MM.1S (cell line): ENCODE data around the gene HLA-DRB1.
A peak's percentile ranks its signal among the peaks of the same experiment; 100 is the strongest.
"Not testable (repeated sequence)": the region's sequence is repeated elsewhere in the genome, so short reads cannot be mapped to it uniquely, and the experiment has no call there.

Experiments
- DNase-seq: peaks from one replicate; pipeline ENCODE4 v3.0.0-alpha.2; 2015
- H2AFZ ChIP-seq: fragments of 300-600 bp; sonication (generic); 2 replicates; pipeline ENCODE4 v1.6.0; 2016; ENCODE audit warnings: antibody characterized with exemption, low read length
- H3F3A ChIP-seq: fragments of 300-600 bp; sonication (generic); 2 replicates; pipeline ENCODE4 v1.6.1; 2016; ENCODE audit warnings: mild to moderate bottlenecking, antibody characterized with exemption, low read length, moderate library complexity, mixed read lengths; ENCODE audit not compliant: insufficient read depth
- H3K27ac ChIP-seq: fragments of 300-600 bp; sonication (generic); 2 replicates; pipeline ENCODE4 v1.5.1; 2016; ENCODE audit warnings: mild to moderate bottlenecking, low read length
- H3K27me3 ChIP-seq: fragments of 300-600 bp; sonication (generic); replicated peaks from 2 replicates; pipeline ENCODE4 v1.6.0; 2016; ENCODE audit warnings: low read length; ENCODE audit not compliant: insufficient read depth
- H3K36me3 ChIP-seq: fragments of 300-600 bp; sonication (generic); replicated peaks from 2 replicates; pipeline ENCODE4 v1.6.1; 2016; ENCODE audit warnings: mild to moderate bottlenecking, low read length, mixed read lengths; ENCODE audit not compliant: insufficient read depth
- H3K4me1 ChIP-seq: fragments of 300-600 bp; sonication (generic); 2 replicates; pipeline ENCODE4 v1.6.1; 2016; ENCODE audit warnings: low read length, mixed read lengths
- H3K4me2 ChIP-seq: fragments of 300-600 bp; sonication (generic); 2 replicates; pipeline ENCODE4 v1.6.0; 2016; ENCODE audit warnings: low read depth, low read length
- H3K4me3 ChIP-seq: fragments of 300-600 bp; sonication (generic); 2 replicates; pipeline ENCODE4 v1.5.1; 2016; ENCODE audit warnings: low read length, mixed read lengths
- H3K79me2 ChIP-seq: fragments of 300-600 bp; sonication (generic); 2 replicates; pipeline ENCODE4 v1.6.1; 2016; ENCODE audit warnings: mixed run types, low read length, mixed read lengths
- H3K9ac ChIP-seq: fragments of 300-600 bp; sonication (generic); 2 replicates; pipeline ENCODE4 v1.6.1; 2016; ENCODE audit warnings: low read length, mixed read lengths
- H3K9me2 ChIP-seq: fragments of 300-600 bp; sonication (generic); replicated peaks from 2 replicates; pipeline ENCODE4 v1.6.1; 2016; ENCODE audit warnings: mild to moderate bottlenecking, low read length, mixed read lengths; ENCODE audit not compliant: insufficient read depth
- H3K9me3 ChIP-seq: fragments of 300-600 bp; sonication (generic); replicated peaks from 2 replicates; pipeline ENCODE4 v1.6.1; 2016; ENCODE audit warnings: mild to moderate bottlenecking, low read length, mixed read lengths; ENCODE audit not compliant: insufficient read depth
- H4K20me1 ChIP-seq: fragments of 300-600 bp; sonication (generic); 2 replicates; pipeline ENCODE4 v1.6.1; 2016; ENCODE audit warnings: mild to moderate bottlenecking, low read length, moderate library complexity, mixed read lengths; ENCODE audit not compliant: insufficient read depth
- EZH2 ChIP-seq: fragments of 300-600 bp; sonication (generic); optimal IDR thresholded peaks from 2 replicates; pipeline ENCODE3; 2017; ENCODE audit warnings: low read depth, mild to moderate bottlenecking, antibody characterized with exemption, low read length, mixed read lengths
- EZH2phosphoT487 ChIP-seq: fragments of 300-600 bp; sonication (generic); IDR thresholded peaks from 2 replicates; pipeline ENCODE4 v1.6.1; 2018; ENCODE audit warnings: antibody characterized with exemption, low read length
- TF ChIP-seq, protein P1 (sequence below): fragments of 300-600 bp; sonication (generic); IDR thresholded peaks from 2 replicates; pipeline ENCODE4 v1.5.1; 2016; ENCODE audit warnings: antibody characterized with exemption, low read length, mixed read lengths

HLA-DRB1 gene

GRCh38 chr6:32637219-32637880 lies 47.7 kb upstream of the HLA-DRB1 start, which contains the start of gene HLA-DQA1:
Gene HLA-DQA1, plus strand, starts transcription at chr6:32637406. Its CDS starts 53 bp downstream, at chr6:32637459.
- H3K9ac ChIP-seq = no peak within 1 kb of the TSS
- no peak within 1 kb of the TSS for H3K4me2 ChIP-seq
- no peaks in the 10 kb centered on the region for H3K36me3 ChIP-seq
- H3K27me3 ChIP-seq = no peaks in the 10 kb centered on the region
- no peak for DNase-seq
- no peaks in the 10 kb centered on the region for H3K9me2 ChIP-seq
- H3K27ac ChIP-seq = no peak within 1 kb of the TSS
- H3K9me3 ChIP-seq = no peaks in the 10 kb centered on the region
- H3K79me2 ChIP-seq = no peaks in the 10 kb centered on the region
- H3K4me3 ChIP-seq = no peak within 1 kb of the TSS
- H2AFZ ChIP-seq = no peak within 1 kb of the TSS
- TF ChIP-seq EZH2phosphoT487 (no peak), EZH2 (no peak)
- TF ChIP-seq, protein P1, sequence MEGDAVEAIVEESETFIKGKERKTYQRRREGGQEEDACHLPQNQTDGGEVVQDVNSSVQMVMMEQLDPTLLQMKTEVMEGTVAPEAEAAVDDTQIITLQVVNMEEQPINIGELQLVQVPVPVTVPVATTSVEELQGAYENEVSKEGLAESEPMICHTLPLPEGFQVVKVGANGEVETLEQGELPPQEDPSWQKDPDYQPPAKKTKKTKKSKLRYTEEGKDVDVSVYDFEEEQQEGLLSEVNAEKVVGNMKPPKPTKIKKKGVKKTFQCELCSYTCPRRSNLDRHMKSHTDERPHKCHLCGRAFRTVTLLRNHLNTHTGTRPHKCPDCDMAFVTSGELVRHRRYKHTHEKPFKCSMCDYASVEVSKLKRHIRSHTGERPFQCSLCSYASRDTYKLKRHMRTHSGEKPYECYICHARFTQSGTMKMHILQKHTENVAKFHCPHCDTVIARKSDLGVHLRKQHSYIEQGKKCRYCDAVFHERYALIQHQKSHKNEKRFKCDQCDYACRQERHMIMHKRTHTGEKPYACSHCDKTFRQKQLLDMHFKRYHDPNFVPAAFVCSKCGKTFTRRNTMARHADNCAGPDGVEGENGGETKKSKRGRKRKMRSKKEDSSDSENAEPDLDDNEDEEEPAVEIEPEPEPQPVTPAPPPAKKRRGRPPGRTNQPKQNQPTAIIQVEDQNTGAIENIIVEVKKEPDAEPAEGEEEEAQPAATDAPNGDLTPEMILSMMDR = no peak
- no peaks in the 10 kb centered on the region for H4K20me1 ChIP-seq
- no peaks in the 10 kb centered on the region for H3F3A ChIP-seq
- no peaks in the 10 kb centered on the region for H3K4me1 ChIP-seq

DNA sequence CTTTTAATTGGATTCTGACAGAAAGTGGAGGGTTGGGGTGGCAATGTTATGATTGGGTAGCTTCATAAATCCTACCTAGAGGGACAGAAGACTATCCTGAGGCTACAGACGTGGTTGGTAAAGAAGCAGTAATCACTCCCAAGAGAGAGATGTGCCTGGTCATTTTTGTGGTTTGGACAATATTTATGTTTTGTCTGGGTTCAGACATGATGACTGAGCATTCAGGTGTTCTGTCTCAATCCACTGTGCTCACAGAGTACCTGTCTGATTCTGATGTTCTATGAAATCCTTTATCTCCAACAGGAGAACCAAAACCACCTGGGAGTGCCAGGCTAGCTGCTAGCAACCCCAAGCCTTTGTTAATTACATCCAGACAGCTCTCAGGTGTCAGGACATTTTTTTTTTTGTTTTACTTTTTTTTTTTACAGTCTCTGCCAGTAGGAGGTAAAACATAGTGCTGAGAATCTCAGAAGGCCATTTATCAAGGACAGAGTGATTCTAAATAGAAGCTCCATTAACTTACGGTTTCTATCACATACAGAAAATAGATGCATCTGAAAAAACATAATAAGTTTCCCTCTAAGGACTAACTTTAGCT lies 46.0 kb upstream of the HLA-DRB1 start:
- Histone ChIP-seq H3K27ac (no peak overlapping the region), H3K9me2 (no peaks in the 10 kb centered on the region), H3K4me2 (no peak overlapping the region), H3F3A (no peaks in the 10 kb centered on the region), H3K9me3 (no peaks in the 10 kb centered on the region), H3K4me1 (no peaks in the 10 kb centered on the region), H4K20me1 (no peaks in the 10 kb centered on the region), H3K9ac (no peak overlapping the region), H3K4me3 (no peak overlapping the region), H2AFZ (no peak overlapping the region), H3K27me3 (no peaks in the 10 kb centered on the region), H3K79me2 (no peaks in the 10 kb centered on the region), H3K36me3 (no peaks in the 10 kb centered on the region)
- peak; percentile 7 for DNase-seq
- TF ChIP-seq, protein P1 = no peak
- TF ChIP-seq EZH2phosphoT487 = no peak
- TF ChIP-seq EZH2 = no peak

DNA sequence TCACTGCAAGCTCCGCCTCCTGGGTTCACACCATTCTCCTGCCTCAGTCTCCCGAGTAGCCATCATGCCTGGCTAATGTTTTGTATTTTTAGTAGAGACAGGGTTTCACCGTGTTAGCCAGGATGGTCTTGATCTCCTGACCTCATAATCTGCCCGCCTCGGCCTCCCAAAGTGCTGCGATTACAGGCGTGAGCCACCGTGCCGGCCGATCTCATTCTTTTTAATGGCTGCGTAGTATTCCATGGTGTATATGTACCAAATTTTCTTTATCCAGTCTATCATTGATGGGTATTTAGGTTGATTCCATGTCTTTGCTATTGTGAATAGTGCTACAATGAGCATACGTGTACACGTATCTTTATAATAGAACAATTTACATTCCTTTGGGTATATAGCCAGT lies 40.1 kb upstream of the HLA-DRB1 start:
- not testable (repeated sequence) for DNase-seq, H3K9me3 ChIP-seq, H3K79me2 ChIP-seq, H2AFZ ChIP-seq, H3K4me3 ChIP-seq, H3K9me2 ChIP-seq, H3K9ac ChIP-seq, H3K36me3 ChIP-seq, H3K27me3 ChIP-seq, H3K4me2 ChIP-seq, H3K27ac ChIP-seq, H3F3A ChIP-seq, H4K20me1 ChIP-seq, H3K4me1 ChIP-seq

DNA sequence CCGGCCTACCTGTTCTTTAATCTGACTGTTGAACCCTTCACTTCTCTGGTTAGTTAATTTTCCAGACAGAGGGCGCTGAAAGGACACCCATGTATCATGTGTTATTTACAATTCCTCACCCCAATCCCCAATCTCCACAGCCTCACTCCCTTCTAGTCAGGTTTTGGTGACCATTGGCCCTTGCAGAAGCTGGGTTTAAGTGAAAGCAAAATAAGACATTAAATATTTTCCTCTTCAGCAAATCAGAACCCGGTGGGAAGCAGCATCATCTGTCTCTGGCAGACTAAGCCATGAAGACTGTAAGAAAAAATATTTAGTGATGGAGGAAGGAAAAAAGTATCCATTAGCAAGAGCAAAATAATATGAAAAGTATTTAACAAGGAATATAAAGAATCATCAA lies 38.2 kb upstream of the HLA-DRB1 start:
- DNase-seq = no peak
- Histone ChIP-seq H3K36me3 (no peaks in the 10 kb centered on the region), H3K4me2 (no peak overlapping the region), H3K9ac (no peak overlapping the region), H3K9me3 (no peaks in the 10 kb centered on the region), H3K9me2 (no peaks in the 10 kb centered on the region), H3K4me3 (no peak overlapping the region), H3K79me2 (no peaks in the 10 kb centered on the region), H4K20me1 (no peaks in the 10 kb centered on the region), H2AFZ (no peak overlapping the region), H3K4me1 (peaks cover 8% of the 10 kb centered on the region), H3K27me3 (no peaks in the 10 kb centered on the region), H3F3A (peaks cover 10% of the 10 kb centered on the region), H3K27ac (no peak overlapping the region)
- no peak for TF ChIP-seq EZH2
- TF ChIP-seq, protein P1 = no peak
- TF ChIP-seq EZH2phosphoT487 = no peak
